ENCODE measurements around the gene DEXI.

DNA sequence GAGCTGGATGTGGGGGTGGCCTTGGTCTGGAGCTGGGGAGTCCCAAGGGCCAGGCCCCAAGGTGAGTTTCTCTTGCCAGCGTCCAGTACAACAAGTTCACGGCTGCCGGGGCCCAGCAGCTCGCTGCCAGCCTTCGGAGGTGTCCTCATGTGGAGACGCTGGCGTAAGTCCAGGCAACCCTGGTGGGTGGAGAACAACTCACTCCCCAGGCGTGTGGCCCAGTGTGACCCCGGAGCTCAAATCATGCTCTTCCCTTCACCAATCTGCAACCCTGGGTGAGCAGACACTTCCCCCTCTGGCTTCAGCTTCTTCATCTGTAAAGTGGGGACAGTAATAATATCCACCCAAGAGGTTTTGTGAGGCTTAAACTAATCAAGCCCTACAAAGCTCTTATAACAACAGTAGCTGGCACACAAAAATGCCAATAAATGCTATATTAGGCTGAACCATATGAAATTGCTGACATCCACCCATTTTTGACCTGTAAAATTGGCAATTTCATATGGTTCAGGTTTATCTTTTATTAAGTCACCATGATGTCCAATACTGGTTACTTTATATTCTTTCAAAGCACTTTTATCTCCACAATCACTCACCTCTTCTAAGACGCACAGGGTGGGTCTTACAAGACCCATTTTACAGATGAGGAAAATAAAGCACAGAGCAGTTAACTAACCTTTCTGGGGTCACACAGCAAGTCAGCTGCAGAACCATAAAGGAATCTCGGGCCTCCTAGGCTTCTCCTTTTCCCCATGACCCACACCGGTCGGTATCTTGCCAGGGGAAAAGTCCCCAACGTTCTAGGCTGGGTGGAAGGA, 19.7 kb downstream of the DEXI start:
- TF ChIP-seq ZNF10 (tag by site-specific recombination; IDR thresholded peaks at IDR 0.05) (no peak), ZNF335 (tag by site-specific recombination; conservative IDR thresholded peaks at IDR 0.05) (no peak), HOXA7 (CRISPR knock-in tag; IDR thresholded peaks at IDR 0.05; ENCODE audit: borderline replicate concordance) (no peak), ZNF23 (tag by site-specific recombination; IDR thresholded peaks at IDR 0.05; ENCODE audit: borderline replicate concordance) (no peak), ZNF302 (tag by site-specific recombination; IDR thresholded peaks at IDR 0.05; ENCODE audit: low read depth) (no peak), ZBTB20 (tag by site-specific recombination; IDR thresholded peaks at IDR 0.05) (no peak), PRDM1 (tag by site-specific recombination; IDR thresholded peaks at IDR 0.05) (no peak)
- TF ChIP-seq, protein P1, sequence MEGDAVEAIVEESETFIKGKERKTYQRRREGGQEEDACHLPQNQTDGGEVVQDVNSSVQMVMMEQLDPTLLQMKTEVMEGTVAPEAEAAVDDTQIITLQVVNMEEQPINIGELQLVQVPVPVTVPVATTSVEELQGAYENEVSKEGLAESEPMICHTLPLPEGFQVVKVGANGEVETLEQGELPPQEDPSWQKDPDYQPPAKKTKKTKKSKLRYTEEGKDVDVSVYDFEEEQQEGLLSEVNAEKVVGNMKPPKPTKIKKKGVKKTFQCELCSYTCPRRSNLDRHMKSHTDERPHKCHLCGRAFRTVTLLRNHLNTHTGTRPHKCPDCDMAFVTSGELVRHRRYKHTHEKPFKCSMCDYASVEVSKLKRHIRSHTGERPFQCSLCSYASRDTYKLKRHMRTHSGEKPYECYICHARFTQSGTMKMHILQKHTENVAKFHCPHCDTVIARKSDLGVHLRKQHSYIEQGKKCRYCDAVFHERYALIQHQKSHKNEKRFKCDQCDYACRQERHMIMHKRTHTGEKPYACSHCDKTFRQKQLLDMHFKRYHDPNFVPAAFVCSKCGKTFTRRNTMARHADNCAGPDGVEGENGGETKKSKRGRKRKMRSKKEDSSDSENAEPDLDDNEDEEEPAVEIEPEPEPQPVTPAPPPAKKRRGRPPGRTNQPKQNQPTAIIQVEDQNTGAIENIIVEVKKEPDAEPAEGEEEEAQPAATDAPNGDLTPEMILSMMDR (tag by site-specific recombination; IDR thresholded peaks at IDR 0.05): no peak

Data from HEK293 (cell line).